ENCODE results near the gene ERFL. TPM values are rescaled to one million over a fixed set of nuclear protein-coding genes. Genes with fewer than 3 reads are reported as not detected.

ERFL gene
- polyA plus RNA-seq, 1 of the 3 experiments (the other 2 are of a cell fraction): 0.07 TPM

- no peak overlapping the region for H3K4me3 ChIP-seq (ENCODE audit: low read depth in 2 of 2, low read length in 1 of 2)
- 93% methylated on average over 6 of the region's 13 CpGs for WGBS (ENCODE audit: low lambda C conversion rate)
- no peak overlapping the region for H2AFZ ChIP-seq (ENCODE audit: low read depth)
- no peaks in the 10 kb centered on the region for H3F3A ChIP-seq (replicated peaks; ENCODE audit: insufficient read depth)
- no peak overlapping the region for H3K4me2 ChIP-seq
- no peaks in the 10 kb centered on the region for H3K9me3 ChIP-seq
- CTCF ChIA-PET: interaction anchor here (0.7 to 4.0 kb wide), 12 partner anchors 15 to 163 kb away, joined by 3 to 38 read pairs (median 6); partner anchors contain the start of gene RPS19
- POLR2A ChIA-PET: interaction anchor here (1.2 kb wide), 1 partner anchor 39 kb away, joined by 3 read pairs; no protein-coding TSS in a partner anchor
- no peak for DNase-seq
- peaks cover 6 to 12% of the 10 kb centered on the region in 2 experiments; a peak in 2 of 4 replicates for H3K4me1 ChIP-seq (ENCODE audit: control insufficient read depth in 1 of 2, insufficient read depth in 2 of 2, low read depth in 1 of 2, low read length in 1 of 2)
- 0 out of 2 replicates have a peak, but pooled peaks cover 4% of the 10 kb centered on the region for H4K20me1 ChIP-seq (ENCODE audit: insufficient read depth)
- H3K27ac ChIP-seq (ENCODE audit: low read depth in 2 of 2, low read length in 1 of 2): no peak overlapping the region
- no peaks in the 10 kb centered on the region for H3K79me2 ChIP-seq (ENCODE audit: insufficient read depth)
- no peak for TF ChIP-seq ZBTB33 (IDR thresholded peaks at IDR 0.05; ENCODE audit: borderline replicate concordance, low read depth)
- TF ChIP-seq NRF1 (IDR thresholded peaks at IDR 0.05; ENCODE audit: low read depth, low read length): no peak
- peaks cover 0 to 11% of the 10 kb centered on the region in 2 experiments for H3K36me3 ChIP-seq (replicated peaks in 1 of 2; ENCODE audit: control insufficient read depth in 1 of 2, insufficient read depth in 2 of 2, low read length in 1 of 2)
- H3K9ac ChIP-seq: no peak overlapping the region
- H3K27me3 ChIP-seq (ENCODE audit: insufficient read depth): no peaks in the 10 kb centered on the region
- H3K9me2 ChIP-seq: no peaks in the 10 kb centered on the region
Observed at GRCh38 chr19:41956621-41957020, 28.4 kb upstream of the ERFL start.

DNA sequence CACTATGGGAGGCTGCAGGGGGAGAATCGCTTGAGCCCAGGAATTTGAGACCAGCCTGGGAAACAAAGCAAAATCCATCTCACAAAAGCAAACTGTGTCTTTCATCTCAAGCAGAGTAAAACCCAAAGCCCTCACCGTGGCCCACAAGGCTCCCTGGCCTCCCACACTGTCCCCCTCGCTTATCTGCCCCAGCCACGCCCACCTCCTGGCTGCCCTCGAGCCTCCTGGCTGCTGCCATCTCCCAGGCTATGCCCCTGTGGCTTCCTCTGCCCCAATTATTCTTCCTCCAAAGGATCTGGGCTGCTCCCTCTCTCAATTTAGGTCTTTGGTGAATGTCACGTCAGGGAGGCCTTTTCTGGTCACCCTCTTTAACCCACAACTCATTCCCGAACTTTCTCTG is 27.3 kb upstream of the ERFL start:
- TF ChIP-seq NRF1 (IDR thresholded peaks at IDR 0.05; ENCODE audit: low read depth, low read length) (no peak), TCF12 (IDR thresholded peaks at IDR 0.05) (no peak), TEAD4 (IDR thresholded peaks at IDR 0.05; ENCODE audit: borderline replicate concordance, insufficient read depth) (no peak), POLR2AphosphoS5 (IDR thresholded peaks at IDR 0.05; ENCODE audit: low read depth, low read length) (no peak), MXI1 (IDR thresholded peaks at IDR 0.05; ENCODE audit: low read depth, low read length) (no peak), FOSL2 (IDR thresholded peaks at IDR 0.05; ENCODE audit: borderline replicate concordance, low read depth) (no peak), FOXM1 (IDR thresholded peaks at IDR 0.05; ENCODE audit: low read depth) (no peak), CTCF (IDR thresholded peaks at IDR 0.05) (no peak), CHD2 (IDR thresholded peaks at IDR 0.05; ENCODE audit: low read length, partially characterized antibody) (no peak), TAF1 (IDR thresholded peaks at IDR 0.05; ENCODE audit: borderline replicate concordance, low read depth, low read length) (no peak), YY1 (IDR thresholded peaks at IDR 0.05; ENCODE audit: low read depth) (no peak), EP300 (IDR thresholded peaks at IDR 0.05; ENCODE audit: borderline replicate concordance in 1 of 2, low read depth in 1 of 2, low read length in 1 of 2) (no peak), RXRA (IDR thresholded peaks at IDR 0.05; ENCODE audit: borderline replicate concordance, low read depth) (no peak)
- TF ChIP-seq, protein P1, sequence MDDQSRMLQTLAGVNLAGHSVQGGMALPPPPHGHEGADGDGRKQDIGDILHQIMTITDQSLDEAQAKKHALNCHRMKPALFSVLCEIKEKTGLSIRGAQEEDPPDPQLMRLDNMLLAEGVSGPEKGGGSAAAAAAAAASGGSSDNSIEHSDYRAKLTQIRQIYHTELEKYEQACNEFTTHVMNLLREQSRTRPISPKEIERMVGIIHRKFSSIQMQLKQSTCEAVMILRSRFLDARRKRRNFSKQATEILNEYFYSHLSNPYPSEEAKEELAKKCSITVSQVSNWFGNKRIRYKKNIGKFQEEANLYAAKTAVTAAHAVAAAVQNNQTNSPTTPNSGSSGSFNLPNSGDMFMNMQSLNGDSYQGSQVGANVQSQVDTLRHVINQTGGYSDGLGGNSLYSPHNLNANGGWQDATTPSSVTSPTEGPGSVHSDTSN (IDR thresholded peaks at IDR 0.05): no peak
- TF ChIP-seq, protein P2, sequence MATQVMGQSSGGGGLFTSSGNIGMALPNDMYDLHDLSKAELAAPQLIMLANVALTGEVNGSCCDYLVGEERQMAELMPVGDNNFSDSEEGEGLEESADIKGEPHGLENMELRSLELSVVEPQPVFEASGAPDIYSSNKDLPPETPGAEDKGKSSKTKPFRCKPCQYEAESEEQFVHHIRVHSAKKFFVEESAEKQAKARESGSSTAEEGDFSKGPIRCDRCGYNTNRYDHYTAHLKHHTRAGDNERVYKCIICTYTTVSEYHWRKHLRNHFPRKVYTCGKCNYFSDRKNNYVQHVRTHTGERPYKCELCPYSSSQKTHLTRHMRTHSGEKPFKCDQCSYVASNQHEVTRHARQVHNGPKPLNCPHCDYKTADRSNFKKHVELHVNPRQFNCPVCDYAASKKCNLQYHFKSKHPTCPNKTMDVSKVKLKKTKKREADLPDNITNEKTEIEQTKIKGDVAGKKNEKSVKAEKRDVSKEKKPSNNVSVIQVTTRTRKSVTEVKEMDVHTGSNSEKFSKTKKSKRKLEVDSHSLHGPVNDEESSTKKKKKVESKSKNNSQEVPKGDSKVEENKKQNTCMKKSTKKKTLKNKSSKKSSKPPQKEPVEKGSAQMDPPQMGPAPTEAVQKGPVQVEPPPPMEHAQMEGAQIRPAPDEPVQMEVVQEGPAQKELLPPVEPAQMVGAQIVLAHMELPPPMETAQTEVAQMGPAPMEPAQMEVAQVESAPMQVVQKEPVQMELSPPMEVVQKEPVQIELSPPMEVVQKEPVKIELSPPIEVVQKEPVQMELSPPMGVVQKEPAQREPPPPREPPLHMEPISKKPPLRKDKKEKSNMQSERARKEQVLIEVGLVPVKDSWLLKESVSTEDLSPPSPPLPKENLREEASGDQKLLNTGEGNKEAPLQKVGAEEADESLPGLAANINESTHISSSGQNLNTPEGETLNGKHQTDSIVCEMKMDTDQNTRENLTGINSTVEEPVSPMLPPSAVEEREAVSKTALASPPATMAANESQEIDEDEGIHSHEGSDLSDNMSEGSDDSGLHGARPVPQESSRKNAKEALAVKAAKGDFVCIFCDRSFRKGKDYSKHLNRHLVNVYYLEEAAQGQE (IDR thresholded peaks at IDR 0.05; ENCODE audit: low read depth, low read length): no peak
- TF ChIP-seq, protein P3, sequence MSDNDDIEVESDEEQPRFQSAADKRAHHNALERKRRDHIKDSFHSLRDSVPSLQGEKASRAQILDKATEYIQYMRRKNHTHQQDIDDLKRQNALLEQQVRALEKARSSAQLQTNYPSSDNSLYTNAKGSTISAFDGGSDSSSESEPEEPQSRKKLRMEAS (IDR thresholded peaks at IDR 0.05; ENCODE audit: low read depth): no peak
- CTCF ChIA-PET: interaction anchor here (4.0 kb wide), 1 partner anchor 95 kb away, joined by 21 read pairs; the partner anchor contains the start of gene RPS19
- Histone ChIP-seq H3K9ac (no peak overlapping the region), H3F3A (replicated peaks; ENCODE audit: insufficient read depth) (no peaks in the 10 kb centered on the region), H3K4me3 (ENCODE audit: low read depth in 2 of 2, low read length in 1 of 2) (no peak overlapping the region), H4K20me1 (ENCODE audit: insufficient read depth) (0 out of 2 replicates have a peak, but pooled peaks cover 4% of the 10 kb centered on the region), H3K4me2 (no peak overlapping the region), H3K27ac (ENCODE audit: low read depth in 2 of 2, low read length in 1 of 2) (no peak overlapping the region), H3K27me3 (ENCODE audit: insufficient read depth) (no peaks in the 10 kb centered on the region), H3K9me2 (no peaks in the 10 kb centered on the region), H3K36me3 (replicated peaks in 1 of 2; ENCODE audit: control insufficient read depth in 1 of 2, insufficient read depth in 2 of 2, low read length in 1 of 2) (peaks cover 0 to 11% of the 10 kb centered on the region in 2 experiments), H3K4me1 (ENCODE audit: control insufficient read depth in 1 of 2, insufficient read depth in 2 of 2, low read depth in 1 of 2, low read length in 1 of 2) (peaks cover 6 to 12% of the 10 kb centered on the region in 2 experiments; a peak in 2 of 4 replicates), H3K9me3 (no peaks in the 10 kb centered on the region), H2AFZ (ENCODE audit: low read depth) (no peak overlapping the region), H3K79me2 (ENCODE audit: insufficient read depth) (no peaks in the 10 kb centered on the region)
- DNase-seq: no peak
- 81% methylated on average over 7 of the region's 7 CpGs for WGBS (ENCODE audit: low lambda C conversion rate)
- POLR2A ChIA-PET: no interaction called here
